ENCODE measurements around the gene HSPB7.

DNA sequence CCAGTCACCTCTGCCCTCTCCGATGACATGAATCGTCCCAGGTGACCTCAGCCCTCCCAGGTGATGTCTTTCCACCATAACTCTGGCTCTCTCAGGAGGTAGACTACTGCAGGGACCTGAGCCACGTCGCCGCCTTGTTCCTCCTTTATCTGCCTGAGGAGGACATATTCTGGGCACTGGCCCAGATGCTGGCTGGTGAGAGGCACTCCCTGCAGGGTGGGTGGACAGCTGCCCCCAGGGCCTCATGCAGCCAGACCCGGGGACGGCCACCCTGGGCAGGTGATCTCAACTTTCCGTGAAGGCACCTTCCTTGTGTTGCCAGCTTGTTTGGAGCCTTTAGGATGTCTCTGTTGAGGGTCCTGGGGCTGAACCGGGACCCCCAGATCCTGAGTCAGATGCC lies 28.1 kb downstream of the HSPB7 start:
- TF ChIP-seq, protein P1, sequence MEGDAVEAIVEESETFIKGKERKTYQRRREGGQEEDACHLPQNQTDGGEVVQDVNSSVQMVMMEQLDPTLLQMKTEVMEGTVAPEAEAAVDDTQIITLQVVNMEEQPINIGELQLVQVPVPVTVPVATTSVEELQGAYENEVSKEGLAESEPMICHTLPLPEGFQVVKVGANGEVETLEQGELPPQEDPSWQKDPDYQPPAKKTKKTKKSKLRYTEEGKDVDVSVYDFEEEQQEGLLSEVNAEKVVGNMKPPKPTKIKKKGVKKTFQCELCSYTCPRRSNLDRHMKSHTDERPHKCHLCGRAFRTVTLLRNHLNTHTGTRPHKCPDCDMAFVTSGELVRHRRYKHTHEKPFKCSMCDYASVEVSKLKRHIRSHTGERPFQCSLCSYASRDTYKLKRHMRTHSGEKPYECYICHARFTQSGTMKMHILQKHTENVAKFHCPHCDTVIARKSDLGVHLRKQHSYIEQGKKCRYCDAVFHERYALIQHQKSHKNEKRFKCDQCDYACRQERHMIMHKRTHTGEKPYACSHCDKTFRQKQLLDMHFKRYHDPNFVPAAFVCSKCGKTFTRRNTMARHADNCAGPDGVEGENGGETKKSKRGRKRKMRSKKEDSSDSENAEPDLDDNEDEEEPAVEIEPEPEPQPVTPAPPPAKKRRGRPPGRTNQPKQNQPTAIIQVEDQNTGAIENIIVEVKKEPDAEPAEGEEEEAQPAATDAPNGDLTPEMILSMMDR (conservative IDR thresholded peaks at IDR 0.05; ENCODE audit: low read length), result no peak
- TF ChIP-seq EZH2phosphoT487 (IDR thresholded peaks at IDR 0.05; ENCODE audit: borderline replicate concordance), result no peak

Measured in Loucy (cell line).